GM18867 (cell line): Measurements from ENCODE around the gene DIPK1B.
"Not testable (repeated sequence)": the region's sequence is repeated elsewhere in the genome, so short reads cannot be mapped to it uniquely, and the experiment has no call there.

Experiments
- ATAC-seq: cut with Tn5 transposase; IDR thresholded peaks from one replicate; pipeline ENCODE4 v1.9.1; 2021; ENCODE audit warnings: mild to moderate bottlenecking, moderate library complexity; ENCODE audit not compliant: unreplicated experiment

Gene DIPK1B

DNA sequence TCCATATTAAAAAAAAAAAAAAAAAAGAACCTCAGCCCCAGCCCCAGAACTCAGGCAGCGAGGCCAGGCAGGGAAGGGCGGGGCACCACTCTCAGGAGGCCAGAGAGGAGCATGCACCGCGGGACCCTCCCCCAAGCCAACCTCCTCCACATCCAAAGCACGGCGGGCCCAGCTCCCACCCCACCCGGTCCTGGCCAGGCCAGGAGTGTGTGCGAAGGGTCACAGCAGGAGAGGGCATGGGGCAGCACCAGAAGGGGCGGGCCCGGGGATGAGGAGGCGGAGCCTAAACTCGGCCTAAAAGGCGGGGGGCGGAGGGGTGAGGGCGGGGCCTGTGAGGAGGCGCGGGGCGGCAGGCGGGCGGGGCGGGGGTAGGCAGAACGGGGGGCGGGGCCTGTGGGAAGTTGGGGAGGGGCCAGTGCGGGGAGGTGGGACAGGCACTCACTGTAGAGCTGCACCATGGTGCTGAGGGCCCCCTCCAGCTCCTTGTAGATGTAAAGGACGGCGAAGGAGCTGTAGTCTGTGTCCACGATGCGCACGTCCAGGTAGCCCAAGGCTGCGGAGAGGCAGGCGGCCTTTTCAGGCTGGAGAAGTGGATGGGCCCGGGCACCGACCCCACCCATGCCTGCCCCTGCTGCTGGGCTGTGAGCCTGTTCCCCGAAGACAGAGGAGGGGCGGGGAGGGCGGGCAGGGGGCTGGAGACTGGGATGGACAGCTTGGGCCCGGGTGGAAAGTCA lies 50.7 kb downstream of the DIPK1B start:
- no peak for ATAC-seq

GRCh38 chr9:136763649-136764035 lies 51.3 kb downstream of the DIPK1B start:
- no peak for ATAC-seq

DNA sequence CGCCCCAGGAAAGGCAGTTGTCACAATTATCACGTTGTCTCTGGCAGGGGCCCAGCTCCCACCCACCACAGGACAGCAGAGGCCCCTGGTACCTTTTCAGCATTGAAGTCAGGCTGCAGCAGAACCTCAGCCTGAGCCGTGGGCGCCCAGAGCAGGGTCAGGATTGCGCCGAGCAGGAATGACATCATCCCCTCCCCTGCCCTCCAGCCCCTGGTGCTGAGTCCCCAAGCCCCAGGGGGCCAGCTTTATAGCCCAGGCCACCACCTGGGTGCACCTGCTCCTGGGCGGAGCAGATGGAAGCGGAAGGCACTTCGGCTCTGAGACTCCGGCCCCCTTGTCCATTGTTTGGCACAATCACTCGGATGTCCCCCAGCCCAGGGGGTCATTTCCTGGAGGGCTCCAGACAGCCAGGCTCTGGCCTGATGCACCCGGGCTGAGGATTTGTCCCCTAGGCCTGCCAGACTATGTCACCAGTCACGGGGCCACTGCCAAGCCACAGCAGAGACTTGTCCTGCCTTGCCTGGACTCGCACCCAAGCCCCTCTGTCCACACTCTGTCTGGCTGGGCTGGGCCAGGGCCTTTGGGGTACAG lies 52.0 kb downstream of the DIPK1B start, which contains the start of gene LCN15:
TSS of gene LCN15 (minus strand) at position 218 of the 591 bp plus-strand sequence. CDS start at position 188, 30 bp downstream.
- no peak for ATAC-seq

GRCh38 chr9:136765041-136765440 lies 52.7 kb downstream of the DIPK1B start:
- ATAC-seq = no peak

GRCh38 chr9:136765745-136766409 lies 53.5 kb downstream of the DIPK1B start:
- ATAC-seq = not testable (repeated sequence)

GRCh38 chr9:136766410-136767120 lies 54.2 kb downstream of the DIPK1B start:
- not testable (repeated sequence) for ATAC-seq

- no peak for ATAC-seq
These were observed 57.4 kb downstream of the DIPK1B start for GRCh38 chr9:136769710-136770191.

DNA sequence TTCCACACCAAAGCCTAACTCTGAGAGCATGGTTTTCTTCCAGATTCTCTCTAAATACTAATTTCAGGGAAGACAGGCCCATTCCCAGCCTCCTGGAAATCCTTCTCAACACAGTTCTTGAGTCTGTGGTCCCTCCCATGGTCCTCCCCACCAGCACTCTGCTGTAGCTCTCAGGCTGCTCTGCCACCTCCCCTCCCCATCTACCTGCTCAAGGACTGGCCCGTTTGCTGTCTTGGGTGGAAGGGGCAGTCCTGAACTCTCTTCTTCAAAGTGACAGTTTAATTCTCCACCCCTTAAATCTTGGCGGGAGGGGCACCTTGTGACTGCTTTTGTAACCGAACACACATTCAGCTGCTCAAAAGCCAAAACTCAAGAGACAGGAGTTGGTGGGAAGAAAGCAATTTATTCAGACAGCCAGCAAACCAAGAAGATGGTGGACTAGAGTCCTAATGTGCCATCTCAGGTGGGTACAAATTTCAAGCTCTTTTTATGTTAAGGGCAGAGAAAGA lies 59.6 kb downstream of the DIPK1B start:
- ATAC-seq = no peak

DNA sequence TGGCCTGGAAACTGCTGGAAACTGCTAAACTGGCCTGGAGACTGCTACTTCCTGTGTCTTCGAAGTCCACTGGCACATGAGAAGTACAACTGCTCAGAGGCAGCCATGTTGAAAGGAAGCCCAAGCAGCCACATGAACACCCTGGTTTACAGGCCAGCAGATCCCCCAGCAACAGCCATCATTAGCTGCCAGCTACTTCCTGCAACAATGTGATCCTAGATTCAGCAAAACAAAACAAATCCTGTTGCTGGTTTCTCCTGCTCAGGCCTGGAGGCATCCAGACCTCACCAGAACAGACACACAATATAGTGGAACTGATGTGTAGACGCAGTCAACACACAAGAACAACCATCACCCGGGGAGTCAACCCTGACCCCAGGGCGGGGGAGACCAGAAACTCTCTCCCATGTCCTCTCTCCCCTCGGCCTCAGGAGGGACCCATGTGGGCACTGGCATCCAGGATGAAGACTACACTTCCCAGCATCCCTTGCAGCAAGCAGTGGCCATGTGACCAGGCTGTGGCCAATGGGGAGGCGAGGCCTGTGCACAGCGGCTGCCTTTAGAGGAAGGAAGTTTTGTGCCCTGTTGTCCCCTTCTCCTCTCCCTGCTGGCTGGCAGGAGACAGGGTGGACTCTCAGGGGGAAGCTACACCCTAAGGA lies 61.1 kb downstream of the DIPK1B start:
- ATAC-seq = no peak
